Measurements from ENCODE around the gene C12orf50.
"Not testable (repeated sequence)": the region's sequence is repeated elsewhere in the genome, so short reads cannot be mapped to it uniquely, and the experiment has no call there.

Gene C12orf50

GRCh38 chr12:87985069-87985675 is 44.0 kb downstream of the C12orf50 start:
- DNase-seq (ENCODE audit: low read depth in 2 of 2): no peak

DNA sequence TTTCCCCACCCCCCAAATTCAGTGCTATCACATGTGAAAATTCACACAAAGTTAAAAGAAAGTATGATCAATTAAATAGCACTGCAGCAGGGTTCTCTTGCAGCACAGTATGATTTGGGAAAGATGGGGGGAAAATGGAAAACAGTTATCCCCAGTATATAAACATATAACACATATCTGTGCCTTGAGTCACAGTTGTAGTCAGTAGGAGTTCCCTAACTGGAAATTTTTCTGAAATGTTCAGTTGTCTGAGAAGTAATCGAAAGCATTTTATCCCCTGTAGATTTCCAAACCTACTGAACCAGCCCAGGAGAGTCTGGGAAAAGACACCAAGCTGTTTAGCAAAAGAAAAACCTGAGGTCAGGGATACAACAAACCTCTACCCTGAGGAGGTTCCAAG is 47.0 kb downstream of the C12orf50 start:
- no peak for DNase-seq (ENCODE audit: low read depth in 2 of 2)

DNA sequence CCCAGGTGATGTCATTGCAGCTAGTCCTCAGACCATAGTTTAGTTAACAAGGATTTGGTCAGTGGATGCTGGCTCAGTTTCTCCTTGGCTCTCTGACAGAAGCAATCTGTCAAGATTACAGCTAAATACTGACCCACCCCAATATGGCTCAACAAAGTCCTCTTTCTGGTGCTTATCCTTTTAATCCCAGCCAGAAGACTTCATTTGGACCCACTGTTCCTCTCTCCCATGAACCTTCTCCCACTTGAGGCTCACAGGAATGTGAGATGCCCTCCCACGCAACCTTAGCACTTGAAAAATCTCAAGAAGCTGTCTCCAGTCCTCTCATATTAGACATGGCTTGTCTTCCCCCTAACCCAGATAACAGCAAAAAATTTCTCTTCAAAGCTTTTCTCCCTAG is 47.7 kb downstream of the C12orf50 start:
- no peak for DNase-seq (ENCODE audit: low read depth in 2 of 2)

GRCh38 chr12:87975879-87976278 is 53.3 kb downstream of the C12orf50 start:
- no peak for DNase-seq (ENCODE audit: low read depth in 2 of 2)

DNA sequence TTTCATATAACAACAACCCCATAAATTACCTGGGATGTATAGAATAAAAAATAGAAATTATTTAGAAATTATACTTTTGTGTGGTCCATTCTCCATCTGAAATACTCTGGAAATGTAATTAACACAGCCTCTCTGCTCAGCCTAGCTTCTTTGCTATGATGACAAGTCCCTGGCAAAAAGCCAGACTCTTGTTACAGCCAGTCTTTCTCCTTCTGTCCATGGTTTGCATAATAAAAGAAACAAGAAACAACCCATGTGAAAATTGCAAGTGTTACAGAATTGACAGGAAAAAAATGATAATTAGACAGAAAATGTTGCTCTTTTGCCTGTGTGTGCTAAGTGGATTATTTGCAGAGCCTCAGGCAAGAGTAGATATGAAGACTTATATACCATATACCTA is 61.3 kb downstream of the C12orf50 start:
- DNase-seq (ENCODE audit: low read depth in 2 of 2): no peak

- no peak for DNase-seq (ENCODE audit: low read depth in 2 of 2)
Measured at GRCh38 chr12:87960566-87960965, 68.6 kb downstream of the C12orf50 start.

DNA sequence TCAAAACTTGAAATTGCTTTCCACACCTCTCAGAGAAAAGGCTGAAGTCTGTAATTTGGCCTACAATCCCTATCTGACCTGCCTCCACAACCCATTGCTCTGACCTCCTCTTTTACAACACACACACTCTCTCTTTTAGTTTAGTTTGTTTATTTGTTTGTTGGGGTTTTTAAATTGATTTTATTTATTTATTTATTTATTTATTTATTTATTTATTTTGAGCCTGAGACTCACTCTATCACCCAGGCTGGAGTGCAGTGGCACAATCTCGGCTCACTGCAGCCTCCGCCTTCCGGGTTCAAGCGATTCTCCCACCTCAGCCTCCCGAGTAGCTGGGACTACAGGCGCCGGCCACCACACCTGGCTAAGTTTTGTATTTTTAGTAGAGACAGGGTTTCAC is 75.2 kb downstream of the C12orf50 start:
- DNase-seq (ENCODE audit: low read depth in 2 of 2): not testable (repeated sequence)

DNA sequence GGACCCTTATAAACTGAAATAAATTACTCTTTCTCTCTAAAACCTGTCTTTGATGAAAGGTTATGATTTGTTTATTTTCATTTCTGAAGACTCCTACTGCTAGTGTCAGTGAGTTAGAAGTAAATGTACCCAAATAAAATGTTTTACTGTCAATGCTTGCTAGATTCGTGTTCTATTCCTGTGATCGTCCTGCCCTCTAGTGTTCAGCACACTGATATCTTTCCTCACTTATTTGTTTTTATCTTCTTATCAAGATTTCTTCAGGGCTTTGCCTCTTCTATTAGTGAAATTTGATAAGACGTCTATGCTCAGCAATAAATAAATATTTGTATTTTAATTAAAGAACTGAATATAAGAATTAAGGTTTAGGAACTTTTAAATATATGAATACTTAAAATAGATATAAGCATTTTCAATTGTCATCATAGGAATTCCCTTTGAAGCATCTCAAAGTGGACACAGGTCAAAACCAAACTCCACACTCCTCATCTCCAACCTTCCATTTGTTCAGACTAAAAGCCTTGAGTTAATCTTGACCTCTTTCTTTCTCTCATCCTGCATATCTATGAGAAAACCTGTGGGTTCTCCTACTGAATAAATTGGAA is 75.8 kb downstream of the C12orf50 start:
- no peak for DNase-seq (ENCODE audit: low read depth in 2 of 2)

DNA sequence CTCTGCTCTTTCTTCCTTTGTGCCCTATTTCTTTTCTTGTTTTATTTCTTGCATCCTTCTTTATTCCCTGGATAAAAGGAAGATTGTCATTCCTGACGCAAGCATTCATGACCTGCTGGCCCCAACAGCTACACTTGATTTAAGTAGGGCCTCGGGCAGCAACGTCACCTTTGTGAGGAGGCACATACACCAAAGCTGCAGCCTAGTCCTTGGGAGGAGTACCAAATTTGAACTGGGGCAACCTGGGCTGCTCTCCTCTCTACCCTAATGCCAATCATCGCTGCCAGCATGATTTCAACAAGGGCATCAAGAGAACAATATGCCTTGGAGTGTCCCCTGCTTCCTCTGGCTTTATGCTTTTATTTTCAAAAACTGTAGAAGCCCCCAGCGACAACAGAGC is 76.4 kb downstream of the C12orf50 start:
- DNase-seq (ENCODE audit: low read depth in 2 of 2): no peak

- DNase-seq (ENCODE audit: low read depth in 2 of 2): no peak
Measured at GRCh38 chr12:87952223-87952622, 77.0 kb downstream of the C12orf50 start.

GRCh38 chr12:87943762-87944161 is 85.4 kb downstream of the C12orf50 start:
- no peak for DNase-seq (ENCODE audit: low read depth in 2 of 2)

GRCh38 chr12:87943023-87943422 is 86.2 kb downstream of the C12orf50 start:
- DNase-seq (ENCODE audit: low read depth in 2 of 2): no peak

GRCh38 chr12:87939182-87939581 is 90.0 kb downstream of the C12orf50 start:
- DNase-seq (ENCODE audit: low read depth in 2 of 2): no peak

DNA sequence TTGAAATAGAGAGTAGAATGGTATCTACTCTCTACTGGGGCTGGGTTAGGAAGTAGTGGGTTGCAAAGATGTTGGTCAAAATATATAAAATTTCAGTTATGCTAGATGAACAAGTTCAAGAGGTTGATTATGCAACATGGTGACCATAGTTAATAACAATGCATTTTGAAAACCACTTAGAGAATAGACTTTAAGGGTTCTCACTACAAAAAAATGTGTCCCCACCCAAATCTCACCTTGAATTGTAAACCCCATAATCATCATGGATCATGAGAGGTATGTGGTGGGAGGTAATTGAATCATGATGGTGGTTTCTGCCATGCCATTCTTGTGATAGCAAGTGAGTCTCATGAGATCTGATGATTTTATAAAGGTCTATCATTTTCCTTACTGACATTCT is 94.0 kb downstream of the C12orf50 start:
- DNase-seq (ENCODE audit: low read depth in 2 of 2): no peak

- no peak for DNase-seq (ENCODE audit: low read depth in 2 of 2)
Measured at GRCh38 chr12:87933991-87934390, 95.2 kb downstream of the C12orf50 start.

GRCh38 chr12:87931812-87932211 is 97.4 kb downstream of the C12orf50 start:
- DNase-seq (ENCODE audit: low read depth in 2 of 2): no peak

GRCh38 chr12:87930627-87931026 is 98.6 kb downstream of the C12orf50 start:
- no peak for DNase-seq (ENCODE audit: low read depth in 2 of 2)
